ENCODE results near the gene DNHD1.

The DNHD1 gene, protein sequence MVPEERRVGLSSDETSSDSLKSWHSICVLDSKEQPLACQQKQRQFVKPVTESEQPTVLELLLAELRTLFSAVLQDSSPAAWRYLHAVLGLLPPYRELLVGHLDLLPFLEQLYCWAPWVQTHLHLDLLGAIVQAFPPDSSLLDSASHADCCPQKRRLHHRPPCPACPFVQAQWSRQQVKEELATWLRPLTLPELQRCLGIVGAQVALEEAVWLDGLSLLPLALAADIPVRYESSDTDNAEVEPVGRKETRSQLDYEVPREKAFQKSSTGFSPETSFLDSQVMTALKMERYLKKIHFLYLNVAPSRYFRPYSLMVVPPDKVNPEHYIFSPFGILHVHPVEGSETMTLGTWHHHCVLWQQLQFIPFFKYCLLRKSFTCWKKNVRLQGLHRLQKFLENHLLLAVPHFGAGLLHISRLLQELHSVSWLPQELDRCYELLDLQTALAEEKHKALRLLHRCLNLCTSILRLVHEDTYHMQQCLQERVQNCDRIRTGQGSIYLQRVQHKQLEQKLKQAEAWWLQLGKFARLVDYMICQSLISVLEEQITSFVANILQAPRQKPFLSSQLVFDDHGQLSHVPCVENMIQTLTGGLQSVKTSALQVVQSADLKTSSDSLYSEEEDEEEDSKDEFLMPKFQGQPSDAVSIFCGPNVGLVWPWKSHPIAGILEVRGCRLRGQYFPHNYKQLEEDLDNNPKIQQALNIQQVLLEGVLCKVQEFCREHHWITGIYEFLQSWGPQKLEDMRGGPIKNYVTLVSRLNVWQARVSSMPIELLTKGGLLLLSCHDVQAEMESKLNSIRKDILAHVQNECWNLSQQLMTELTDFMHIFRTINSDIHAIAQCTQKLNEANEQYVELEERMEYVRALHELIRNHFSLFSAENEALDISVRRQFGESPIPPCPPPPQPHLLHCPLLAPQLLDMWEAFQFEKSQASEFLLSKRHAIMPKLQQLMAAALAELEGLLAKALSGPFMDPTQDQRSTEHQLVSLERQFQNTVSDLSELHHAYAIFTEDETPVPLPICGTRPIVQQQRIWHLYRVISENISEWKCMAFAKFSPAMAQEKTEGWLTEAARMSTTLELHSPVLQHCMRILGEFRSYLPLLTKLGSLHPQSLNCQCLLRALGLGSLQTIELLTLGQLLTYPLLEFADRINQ (N-terminal part only)

GRCh38 chr11:6497069-6497839 lies at the start of gene DNHD1:
Gene DNHD1, plus strand, starts transcription at chr11:6497280. Its CDS starts 936 bp downstream, at chr11:6498216.
- no peak for DNase-seq

- no peak for DNase-seq
These were observed 48.5 kb upstream of the DNHD1 start for GRCh38 chr11:6448574-6448973.

DNA sequence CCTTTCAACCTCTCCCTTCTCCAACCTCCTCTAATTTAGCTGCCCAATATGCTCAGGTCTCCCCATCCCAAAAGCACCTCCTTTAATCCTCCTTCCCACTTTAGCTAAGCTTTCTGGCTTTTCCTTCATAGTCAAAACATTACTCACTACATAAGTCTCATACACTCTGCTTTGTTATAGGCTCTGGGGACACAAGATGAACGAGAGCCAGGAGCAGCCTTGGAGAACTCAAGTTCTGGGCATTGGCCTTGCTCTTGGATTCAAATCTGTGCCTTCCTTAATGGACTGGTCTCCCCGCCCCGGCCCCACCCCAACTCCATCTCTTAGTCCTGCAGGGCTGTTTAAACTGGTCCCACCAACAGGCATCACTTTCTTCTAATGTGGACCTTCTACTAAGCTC lies 44.9 kb upstream of the DNHD1 start:
- DNase-seq = no peak

DNA sequence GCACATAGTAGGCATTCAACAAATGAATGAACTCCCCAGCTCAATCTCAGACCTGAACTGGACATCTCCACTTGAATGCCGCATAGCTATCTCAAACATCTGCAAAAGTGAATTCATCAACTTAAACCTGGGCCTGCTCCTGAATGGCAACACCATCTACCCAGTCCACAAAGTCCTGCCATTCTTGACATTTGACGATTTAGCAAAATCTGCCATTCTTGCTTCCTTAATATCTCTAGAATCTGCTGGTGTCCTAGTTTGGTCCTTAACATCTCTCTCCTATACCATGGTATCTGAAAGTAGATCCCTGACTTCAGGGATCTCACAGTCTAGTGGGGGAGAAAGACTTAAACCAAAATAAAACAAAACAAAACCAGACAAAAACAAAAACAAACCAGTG lies 43.9 kb upstream of the DNHD1 start:
- no peak for DNase-seq

DNA sequence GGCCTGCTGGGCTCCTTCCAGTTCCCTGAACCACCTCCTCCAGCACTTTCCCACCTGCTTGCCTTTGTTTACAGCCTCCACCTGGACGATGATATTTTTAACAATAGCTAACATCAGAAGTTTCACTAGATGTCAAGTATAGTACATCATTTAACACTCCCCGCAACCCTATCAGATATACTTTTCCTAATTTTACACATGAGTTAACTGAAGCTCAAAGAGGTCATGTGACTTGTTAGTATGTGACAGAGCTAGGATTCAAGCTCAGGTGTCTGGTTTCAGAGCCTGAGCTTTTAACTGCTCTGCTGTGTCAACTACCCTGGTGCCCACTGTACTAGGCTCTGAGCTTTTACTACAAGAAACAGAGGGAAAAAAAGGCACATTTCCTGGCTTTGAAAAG lies 42.0 kb upstream of the DNHD1 start:
- no peak for DNase-seq

GRCh38 chr11:6456361-6457073 lies 40.6 kb upstream of the DNHD1 start:
- DNase-seq = no peak

DNA sequence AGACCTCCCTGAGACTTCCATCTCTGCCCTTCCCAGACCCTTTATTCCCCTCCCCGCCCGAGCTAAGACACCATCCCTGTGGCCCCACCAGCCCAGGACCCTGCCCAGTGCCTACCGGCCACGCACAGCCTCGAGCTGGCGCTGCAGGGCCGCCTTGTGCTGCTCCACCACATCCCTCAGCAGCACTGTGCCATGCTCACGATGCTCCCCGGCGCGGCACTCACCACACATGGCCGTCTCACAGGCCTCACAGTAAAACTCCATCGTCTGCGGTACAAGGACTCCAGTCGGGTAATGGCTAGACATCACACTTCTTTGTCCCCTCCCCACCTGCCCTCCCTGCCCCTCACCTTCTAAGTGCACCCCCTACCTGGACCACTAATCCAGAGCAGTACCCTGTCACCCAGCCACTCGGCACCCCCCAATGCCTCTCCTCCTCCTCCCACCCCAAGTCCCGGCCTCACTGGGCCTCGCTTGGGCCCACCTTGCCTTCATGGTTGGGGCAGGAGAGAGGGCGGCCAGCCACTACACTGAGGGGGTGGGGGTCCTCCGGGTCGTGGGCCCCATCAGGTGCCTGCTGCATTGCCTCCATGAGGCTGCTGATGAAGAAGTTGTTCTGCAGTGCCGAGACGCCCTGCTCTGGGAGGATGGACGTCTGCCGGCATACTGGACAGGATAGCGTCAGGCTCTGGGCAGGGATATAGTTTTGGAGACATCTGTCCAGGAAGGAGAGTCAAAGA lies 39.3 kb upstream of the DNHD1 start:
- no peak for DNase-seq

DNA sequence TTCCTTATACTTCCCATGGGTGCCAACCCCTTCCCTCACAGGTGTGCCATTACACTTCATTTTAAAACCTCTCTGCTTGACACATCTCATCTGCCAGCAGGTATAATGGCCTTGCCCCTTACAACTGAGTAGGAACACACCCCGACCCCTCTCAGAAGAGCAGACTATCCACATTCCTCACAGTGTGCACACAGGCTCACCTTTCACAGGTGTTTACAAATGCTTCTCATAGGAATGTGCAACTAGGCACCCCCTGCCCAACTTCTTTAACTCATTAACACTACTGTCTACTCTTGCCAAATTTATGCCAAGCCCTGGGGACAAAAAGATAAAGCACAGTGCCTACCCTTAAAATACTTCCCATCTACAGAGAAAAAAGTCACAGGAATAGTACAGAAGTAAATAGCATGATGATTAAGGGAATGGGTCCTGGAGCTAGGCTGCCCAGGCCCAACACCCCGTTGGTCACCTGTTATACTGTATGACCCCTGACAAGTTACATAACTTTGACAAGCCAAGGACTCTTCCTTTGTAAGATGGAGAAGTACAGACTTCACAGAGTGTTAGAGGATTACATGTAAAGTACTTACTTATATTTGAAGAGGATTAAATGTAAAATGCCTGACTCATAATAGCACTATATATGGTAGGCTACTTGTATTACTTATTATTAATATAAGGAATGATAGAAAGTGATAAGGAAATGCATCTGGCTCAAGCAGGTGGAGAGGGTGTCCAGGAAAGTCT lies 38.6 kb upstream of the DNHD1 start:
- no peak for DNase-seq

GRCh38 chr11:6459099-6459450 lies 38.0 kb upstream of the DNHD1 start:
- DNase-seq = no peak

GRCh38 chr11:6468712-6469495 lies 28.2 kb upstream of the DNHD1 start:
- DNase-seq = peak; percentile 66

- DNase-seq = no peak
These were observed 27.5 kb upstream of the DNHD1 start for GRCh38 chr11:6469599-6469998.

DNA sequence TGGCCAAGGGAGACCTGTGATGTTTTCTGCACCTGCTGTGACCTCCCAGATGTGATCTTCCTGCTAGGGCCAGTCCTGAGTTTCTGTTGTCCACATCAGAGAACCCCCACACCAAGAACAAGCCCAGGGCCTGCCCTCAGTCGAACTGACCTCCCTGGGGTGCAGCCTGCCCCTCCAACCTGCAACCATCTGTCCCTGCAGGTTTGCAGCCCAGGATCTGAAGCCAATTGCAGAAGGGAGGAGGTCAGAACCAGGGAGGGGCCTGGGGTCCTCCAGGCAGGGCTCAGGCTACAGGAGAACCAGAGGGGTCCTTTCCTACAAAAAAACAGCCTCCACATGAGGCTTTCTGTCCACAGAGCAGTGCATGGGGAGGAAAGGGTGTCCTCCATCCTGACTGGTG lies 24.1 kb upstream of the DNHD1 start:
- DNase-seq = no peak

- peak; percentile 81 for DNase-seq
These were observed 23.3 kb upstream of the DNHD1 start, which contains the start of gene TRIM3 for GRCh38 chr11:6473451-6474412. Gene TRIM3, minus strand, starts transcription at chr11:6473941. Its CDS starts 8,246 bp downstream, at chr11:6465695.

DNA sequence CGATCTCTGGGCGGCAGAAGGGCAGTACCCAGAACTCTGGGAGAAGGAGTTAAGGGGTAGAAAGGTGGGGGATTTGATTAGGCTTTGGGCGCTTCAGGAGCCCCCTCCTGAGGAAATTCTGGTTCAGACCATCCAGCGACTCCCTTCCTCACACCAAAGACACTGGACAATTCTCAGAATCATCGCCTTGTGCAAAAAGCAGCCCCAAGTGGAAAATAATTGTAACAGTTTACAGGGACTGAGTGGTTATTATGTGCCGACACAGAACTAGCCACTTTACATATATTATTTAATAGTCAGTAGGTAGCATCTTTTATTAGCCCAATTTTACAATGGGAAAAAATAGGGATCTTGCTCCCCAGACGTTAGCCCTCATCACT lies 22.7 kb upstream of the DNHD1 start:
- DNase-seq = no peak

DNA sequence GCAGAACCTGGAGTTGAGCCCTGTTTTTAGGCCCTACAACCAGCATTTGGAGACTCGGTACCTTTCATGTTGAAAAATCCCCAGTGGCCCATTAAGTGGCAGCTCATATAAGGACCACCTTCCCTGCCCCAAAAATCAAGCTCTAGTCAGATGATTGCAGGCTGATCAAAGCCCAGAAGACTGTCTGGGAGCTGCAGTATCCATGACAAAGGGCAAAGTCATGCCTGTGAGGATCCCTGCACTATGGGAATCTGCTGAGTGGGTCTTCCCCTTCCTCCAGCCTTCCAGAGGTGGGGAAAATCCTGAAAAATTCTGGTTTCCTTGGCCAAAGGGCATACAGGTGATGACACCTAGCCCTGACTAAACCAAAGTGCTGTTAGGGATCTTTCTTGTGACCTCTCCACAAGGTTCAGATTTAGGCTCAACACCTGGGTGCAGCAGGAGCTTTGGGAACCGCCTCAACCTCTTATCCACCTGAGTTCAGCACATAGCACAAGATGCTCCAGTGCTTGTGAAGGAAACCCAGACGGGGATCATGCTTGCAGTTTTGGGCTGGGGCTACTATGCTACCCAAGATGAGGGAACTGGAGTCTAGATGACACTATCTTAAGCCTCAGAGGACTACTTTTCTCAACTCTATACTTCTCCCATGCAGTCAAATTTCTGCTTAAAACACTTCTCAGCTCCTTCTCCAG lies 22.1 kb upstream of the DNHD1 start:
- no peak for DNase-seq

DNA sequence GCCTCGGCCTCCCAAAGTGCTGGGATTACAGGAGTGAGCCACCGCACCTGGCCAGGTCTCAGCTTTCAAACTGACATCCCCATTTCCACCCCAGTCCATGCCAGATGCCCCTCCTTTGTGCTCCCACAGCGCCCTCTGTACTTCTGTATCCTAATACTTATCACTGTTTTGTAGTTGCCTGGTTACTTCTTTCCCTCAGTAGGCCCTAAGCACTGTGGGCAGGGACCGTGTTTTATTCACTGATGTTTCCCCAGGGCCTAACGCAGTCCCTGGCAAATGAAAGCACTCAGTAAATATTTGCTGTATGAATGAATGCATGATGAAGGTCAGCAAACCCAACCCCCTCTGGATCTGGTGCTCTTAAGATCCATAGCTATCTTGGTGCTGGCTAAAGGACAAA lies 21.1 kb upstream of the DNHD1 start:
- DNase-seq = no peak

DNA sequence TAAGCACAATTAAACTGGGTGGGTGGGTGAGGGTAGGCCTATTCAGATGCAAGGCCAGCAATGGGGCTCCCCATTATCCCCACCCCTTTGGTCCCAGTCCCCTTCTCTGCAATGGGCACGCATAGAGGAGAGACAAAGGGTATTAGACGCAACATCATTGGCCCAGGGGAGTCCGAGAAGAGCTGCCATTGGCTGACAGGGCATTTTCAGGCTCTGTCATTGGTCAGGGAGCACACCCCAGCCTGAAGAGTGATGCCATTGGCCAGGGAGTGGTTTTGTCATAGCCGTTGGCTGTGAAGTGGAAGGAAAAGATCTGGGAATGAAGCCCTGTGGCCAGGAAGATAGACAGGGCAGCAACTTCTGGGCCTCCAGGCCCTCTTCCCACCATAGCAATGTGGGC lies 20.5 kb upstream of the DNHD1 start:
- no peak for DNase-seq
